Stimulated activated CD8-positive, alpha-beta memory T cell treated with anti-CD3 and anti-CD28 coated beads, Interleukin-7, amount 100 ng/mL, for 1 hour (primary cell): ENCODE results near the gene DAB2IP.
"Not testable (repeated sequence)": the region's sequence is repeated elsewhere in the genome, so short reads cannot be mapped to it uniquely, and the experiment has no call there.

Experiments
- DNase-seq, 2 donors: peaks; one replicate each; pipeline ENCODE4 v3.0.0-alpha.2; 2020; ENCODE audit warnings: low read depth in 2 of 2

The DAB2IP gene

GRCh38 chr9:121727295-121728020 lies 76.0 kb downstream of the DAB2IP start:
- DNase-seq = no peak

- no peak for DNase-seq
Measured at GRCh38 chr9:121728916-121729315, 77.5 kb downstream of the DAB2IP start.

GRCh38 chr9:121729769-121730562 lies 78.5 kb downstream of the DAB2IP start:
- no peak for DNase-seq

- no peak for DNase-seq
Measured at GRCh38 chr9:121731090-121731489, 79.7 kb downstream of the DAB2IP start.

- DNase-seq = no peak
Measured at GRCh38 chr9:121731919-121732318, 80.5 kb downstream of the DAB2IP start.

GRCh38 chr9:121732389-121732788 lies 81.0 kb downstream of the DAB2IP start:
- no peak for DNase-seq

- no peak for DNase-seq
Measured at GRCh38 chr9:121732886-121733285, 81.5 kb downstream of the DAB2IP start.

GRCh38 chr9:121734465-121734864 lies 83.0 kb downstream of the DAB2IP start:
- DNase-seq = no peak

GRCh38 chr9:121735065-121735792 lies 83.8 kb downstream of the DAB2IP start:
- no peak for DNase-seq

GRCh38 chr9:121735793-121736770 lies 84.6 kb downstream of the DAB2IP start:
- DNase-seq = no peak

GRCh38 chr9:121736934-121737462 lies 85.6 kb downstream of the DAB2IP start:
- no peak for DNase-seq

- DNase-seq = no peak
Measured at GRCh38 chr9:121737481-121737931, 86.1 kb downstream of the DAB2IP start.

- no peak for DNase-seq
Measured at GRCh38 chr9:121738411-121738810, 87.0 kb downstream of the DAB2IP start.

- DNase-seq = no peak
Measured at GRCh38 chr9:121738968-121739367, 87.5 kb downstream of the DAB2IP start.

- DNase-seq = no peak
Measured at GRCh38 chr9:121739971-121740370, 88.5 kb downstream of the DAB2IP start.

GRCh38 chr9:121741228-121741918 lies 89.9 kb downstream of the DAB2IP start:
- DNase-seq = no peak

- not testable (repeated sequence) for DNase-seq
Measured at GRCh38 chr9:121741919-121742283, 90.5 kb downstream of the DAB2IP start.

GRCh38 chr9:121742923-121743322 lies 91.5 kb downstream of the DAB2IP start:
- DNase-seq = no peak

- no peak for DNase-seq
Measured at GRCh38 chr9:121743441-121744001, 92.1 kb downstream of the DAB2IP start.
